ENCODE results near the gene PTPRN2.

PTPRN2 gene

DNA sequence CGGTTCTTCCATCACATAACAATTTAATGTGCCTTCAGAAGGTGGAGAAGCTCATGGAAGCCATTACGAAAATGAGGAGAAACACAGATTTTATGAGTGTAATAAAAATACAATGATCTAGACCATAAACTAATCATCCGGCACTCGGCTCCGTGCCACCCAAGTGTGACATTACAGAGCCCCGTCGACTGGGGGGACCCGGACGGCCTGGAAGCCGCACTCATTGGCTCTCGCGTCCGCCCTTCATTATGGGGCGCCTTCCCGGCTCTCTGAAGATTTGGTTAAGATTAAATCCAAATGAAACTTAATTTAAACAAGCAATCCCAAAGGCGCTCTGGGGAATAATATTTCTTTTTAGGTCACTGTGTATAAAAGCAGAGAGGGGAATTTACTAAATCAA is 1008.2 kb downstream of the PTPRN2 start:
- no peak overlapping the region for H3K4me3 ChIP-seq (ENCODE audit: low read length)
- DNase-seq (ENCODE audit: low read depth): no peak
- no peak for TF ChIP-seq CTCF (conservative IDR thresholded peaks at IDR 0.05; ENCODE audit: low read length)

DNA sequence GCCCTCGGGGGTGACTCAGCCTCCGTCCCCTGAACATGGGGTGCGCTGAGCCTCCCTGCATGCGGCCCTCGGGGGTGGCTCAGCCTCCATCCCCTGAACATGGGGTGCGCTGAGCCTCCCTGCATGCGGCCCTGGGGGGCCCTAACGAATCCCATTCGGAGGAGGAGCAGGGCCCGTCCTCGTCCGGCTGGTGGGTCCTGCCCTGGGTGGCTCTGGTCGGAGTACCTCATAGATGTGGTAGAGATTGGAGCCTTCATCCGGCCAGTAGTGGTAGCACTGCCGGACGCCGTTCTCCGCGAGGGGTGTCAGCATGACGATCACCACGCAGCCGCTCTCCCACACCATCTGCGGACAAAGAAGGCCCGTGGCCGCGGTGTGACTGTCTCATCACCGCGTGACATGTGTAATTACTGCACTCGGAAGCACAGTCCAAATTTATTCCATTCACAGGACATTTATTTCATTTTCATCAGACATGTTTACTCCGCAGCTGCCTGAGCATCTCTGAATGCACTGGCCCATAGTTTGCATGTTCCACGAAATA is 1009.8 kb downstream of the PTPRN2 start:
- TF ChIP-seq CTCF (conservative IDR thresholded peaks at IDR 0.05; ENCODE audit: low read length): no peak
- no peak for DNase-seq (ENCODE audit: low read depth)

GRCh38 chr7:157577061-157577460 is 1010.6 kb downstream of the PTPRN2 start:
- no peak overlapping the region for H3K4me3 ChIP-seq (ENCODE audit: low read length)
- TF ChIP-seq CTCF (conservative IDR thresholded peaks at IDR 0.05; ENCODE audit: low read length): no peak
- DNase-seq (ENCODE audit: low read depth): no peak

More for the DNA sequence above, 1009.8 kb downstream of the PTPRN2 start:
- no peak overlapping the region for H3K4me3 ChIP-seq (ENCODE audit: low read length)

GRCh38 chr7:157576415-157576814 is 1011.2 kb downstream of the PTPRN2 start:
- H3K4me3 ChIP-seq (ENCODE audit: low read length): no peak overlapping the region
- no peak for DNase-seq (ENCODE audit: low read depth)
- TF ChIP-seq CTCF (conservative IDR thresholded peaks at IDR 0.05; ENCODE audit: low read length): no peak

DNA sequence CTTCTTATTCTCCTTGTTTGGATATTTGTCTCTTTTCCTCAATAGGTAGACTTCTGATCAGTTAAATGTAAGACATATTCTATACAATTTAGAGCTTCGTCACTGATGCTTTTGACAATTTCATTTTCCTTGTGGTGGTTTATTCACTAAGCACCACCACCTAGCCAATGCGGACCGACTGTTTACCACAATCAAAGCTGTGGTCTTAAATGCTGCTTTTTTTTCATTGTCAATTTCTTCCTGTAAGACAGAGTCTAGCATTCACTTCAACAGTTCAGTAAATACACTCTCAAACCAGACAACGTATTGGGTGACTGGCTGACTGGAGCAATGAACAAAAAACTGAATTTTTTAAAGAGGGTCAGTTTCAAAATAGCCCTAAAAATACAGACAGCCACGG is 1011.8 kb downstream of the PTPRN2 start:
- H3K4me3 ChIP-seq (ENCODE audit: low read length): no peak overlapping the region
- no peak for DNase-seq (ENCODE audit: low read depth)
- no peak for TF ChIP-seq CTCF (conservative IDR thresholded peaks at IDR 0.05; ENCODE audit: low read length)

GRCh38 chr7:157574914-157575586 is 1012.6 kb downstream of the PTPRN2 start:
- TF ChIP-seq CTCF (conservative IDR thresholded peaks at IDR 0.05; ENCODE audit: low read length): no peak
- no peak for DNase-seq (ENCODE audit: low read depth)
- no peak overlapping the region for H3K4me3 ChIP-seq (ENCODE audit: low read length)

DNA sequence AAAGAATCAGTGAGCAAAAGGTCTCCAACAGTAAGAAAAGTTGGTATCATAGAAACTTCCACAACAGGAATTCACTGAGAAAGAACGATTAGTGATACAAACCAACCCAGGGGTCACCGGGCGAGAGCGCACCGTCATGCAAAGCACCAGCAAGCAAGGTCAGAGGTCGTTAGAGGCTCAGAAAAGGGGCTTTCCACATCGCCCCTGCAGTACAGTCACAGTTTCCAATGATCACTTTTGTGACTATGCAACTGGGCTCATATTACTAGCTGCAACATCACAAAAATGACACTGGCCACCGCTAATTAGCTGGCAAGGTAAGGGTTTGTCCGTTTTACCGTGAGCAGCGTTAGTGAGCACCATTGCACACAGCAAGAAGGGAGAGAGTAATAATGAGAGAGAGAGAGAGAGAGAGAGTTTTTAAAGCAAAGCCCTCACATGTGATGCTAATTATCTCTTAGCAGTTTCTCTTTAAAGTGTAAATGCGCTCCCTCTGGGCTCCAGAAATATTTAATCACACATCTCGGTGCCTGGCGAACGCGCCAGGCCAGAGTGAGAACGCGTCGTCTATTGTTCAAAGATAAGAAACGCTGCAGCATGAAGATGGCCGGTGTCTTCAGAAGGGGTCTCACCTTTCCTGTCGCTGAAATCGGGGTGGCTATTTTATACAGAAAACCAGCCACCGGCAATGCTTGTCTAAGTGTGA is 1013.4 kb downstream of the PTPRN2 start:
- no peak overlapping the region for H3K4me3 ChIP-seq (ENCODE audit: low read length)
- no peak for DNase-seq (ENCODE audit: low read depth)
- TF ChIP-seq CTCF (conservative IDR thresholded peaks at IDR 0.05; ENCODE audit: low read length): no peak

Measured in AG10803 (cell line).